Endothelial cell (in vitro differentiated cells): Measurements from ENCODE around the gene VTCN1. TPM values are rescaled to one million over a fixed set of nuclear protein-coding genes. Genes with fewer than 3 reads are reported as not detected.

Source experiments
- DNase-seq: peaks from one replicate; pipeline ENCODE4 v3.0.0; 2021; ENCODE audit warnings: low spot score
- H3K27ac Mint-ChIP-seq: one replicate; pipeline ENCODE4 v1.8.0; 2021; ENCODE audit warnings: mixed read lengths, inconsistent platforms; ENCODE audit not compliant: unreplicated experiment
- H3K27me3 Mint-ChIP-seq: one replicate; pipeline ENCODE4 v1.8.0; 2021; ENCODE audit warnings: mild to moderate bottlenecking, moderate library complexity, mixed read lengths, inconsistent platforms; ENCODE audit not compliant: unreplicated experiment
- H3K36me3 Mint-ChIP-seq: one replicate; pipeline ENCODE4 v1.8.0; 2021; ENCODE audit warnings: mild to moderate bottlenecking, low read depth, mixed read lengths, inconsistent platforms; ENCODE audit not compliant: unreplicated experiment
- H3K4me1 Mint-ChIP-seq: one replicate; pipeline ENCODE4 v1.8.0; 2021; ENCODE audit warnings: mild to moderate bottlenecking, mixed read lengths, inconsistent platforms; ENCODE audit not compliant: unreplicated experiment
- H3K4me3 Mint-ChIP-seq: one replicate; pipeline ENCODE4 v1.8.0; 2021; ENCODE audit warnings: mild to moderate bottlenecking, mixed read lengths, inconsistent platforms; ENCODE audit not compliant: unreplicated experiment
- H3K9me3 Mint-ChIP-seq: one replicate; pipeline ENCODE4 v1.8.0; 2021; ENCODE audit warnings: mixed read lengths, inconsistent platforms; ENCODE audit not compliant: unreplicated experiment
- total RNA-seq: library from RNA; stranded (reverse); fragmentation: NEBNext Ultra II Directional; extraction: Animal tissue kit (Norgen Biotek cat#: 25700); gene quantifications from one replicate; pipeline ENCODE4 v1.2.1, GENCODE V29; 2021; ENCODE audit not compliant: unreplicated experiment
- TF ChIP-seq, protein P1 (sequence below): fragments of 200-600 bp; sonication (generic); IDR thresholded peaks from one replicate; pipeline ENCODE4 v1.5.0; 2021; ENCODE audit warnings: antibody characterized with exemption; ENCODE audit not compliant: unreplicated experiment

VTCN1 gene
- total RNA-seq, 1 donor from 2014 or later = 0.23 TPM

GRCh38 chr1:117183112-117183511 lies 27.6 kb downstream of the VTCN1 start:
- Mint-ChIP-seq H3K4me3 (no peak overlapping the region), H3K9me3 (no peaks in the 10 kb centered on the region), H3K27ac (no peak overlapping the region), H3K36me3 (no peaks in the 10 kb centered on the region), H3K4me1 (peaks cover 7% of the 10 kb centered on the region), H3K27me3 (peaks cover 1% of the 10 kb centered on the region)
- TF ChIP-seq, protein P1, sequence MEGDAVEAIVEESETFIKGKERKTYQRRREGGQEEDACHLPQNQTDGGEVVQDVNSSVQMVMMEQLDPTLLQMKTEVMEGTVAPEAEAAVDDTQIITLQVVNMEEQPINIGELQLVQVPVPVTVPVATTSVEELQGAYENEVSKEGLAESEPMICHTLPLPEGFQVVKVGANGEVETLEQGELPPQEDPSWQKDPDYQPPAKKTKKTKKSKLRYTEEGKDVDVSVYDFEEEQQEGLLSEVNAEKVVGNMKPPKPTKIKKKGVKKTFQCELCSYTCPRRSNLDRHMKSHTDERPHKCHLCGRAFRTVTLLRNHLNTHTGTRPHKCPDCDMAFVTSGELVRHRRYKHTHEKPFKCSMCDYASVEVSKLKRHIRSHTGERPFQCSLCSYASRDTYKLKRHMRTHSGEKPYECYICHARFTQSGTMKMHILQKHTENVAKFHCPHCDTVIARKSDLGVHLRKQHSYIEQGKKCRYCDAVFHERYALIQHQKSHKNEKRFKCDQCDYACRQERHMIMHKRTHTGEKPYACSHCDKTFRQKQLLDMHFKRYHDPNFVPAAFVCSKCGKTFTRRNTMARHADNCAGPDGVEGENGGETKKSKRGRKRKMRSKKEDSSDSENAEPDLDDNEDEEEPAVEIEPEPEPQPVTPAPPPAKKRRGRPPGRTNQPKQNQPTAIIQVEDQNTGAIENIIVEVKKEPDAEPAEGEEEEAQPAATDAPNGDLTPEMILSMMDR = no peak
- DNase-seq = no peak

- TF ChIP-seq, protein P1 = no peak
- Mint-ChIP-seq H3K36me3 (no peaks in the 10 kb centered on the region), H3K4me1 (peaks cover 3% of the 10 kb centered on the region), H3K27me3 (peaks cover 1% of the 10 kb centered on the region), H3K27ac (no peak overlapping the region), H3K4me3 (no peak overlapping the region), H3K9me3 (no peaks in the 10 kb centered on the region)
- DNase-seq = no peak
Measured at GRCh38 chr1:117182319-117182718, 28.4 kb downstream of the VTCN1 start.

- Mint-ChIP-seq H3K4me1 (peaks cover 3% of the 10 kb centered on the region), H3K27ac (no peak overlapping the region)
- no peak for DNase-seq
Measured at GRCh38 chr1:117181630-117182041, 29.1 kb downstream of the VTCN1 start.

GRCh38 chr1:117180147-117180967 lies 30.4 kb downstream of the VTCN1 start:
- TF ChIP-seq, protein P1 = no peak
- H3K27ac Mint-ChIP-seq = no peak overlapping the region
- peaks cover 1% of the 10 kb centered on the region for H3K27me3 Mint-ChIP-seq
- H3K9me3 Mint-ChIP-seq = no peaks in the 10 kb centered on the region
- H3K4me3 Mint-ChIP-seq = no peak overlapping the region
- no peaks in the 10 kb centered on the region for H3K36me3 Mint-ChIP-seq
- no peak for DNase-seq
- peaks cover 3% of the 10 kb centered on the region for H3K4me1 Mint-ChIP-seq

More at GRCh38 chr1:117181630-117182041, 29.1 kb downstream of the VTCN1 start:
- Mint-ChIP-seq H3K36me3 (no peaks in the 10 kb centered on the region), H3K9me3 (no peaks in the 10 kb centered on the region), H3K27me3 (peaks cover 1% of the 10 kb centered on the region), H3K4me3 (no peak overlapping the region)
- TF ChIP-seq, protein P1 = no peak

DNA sequence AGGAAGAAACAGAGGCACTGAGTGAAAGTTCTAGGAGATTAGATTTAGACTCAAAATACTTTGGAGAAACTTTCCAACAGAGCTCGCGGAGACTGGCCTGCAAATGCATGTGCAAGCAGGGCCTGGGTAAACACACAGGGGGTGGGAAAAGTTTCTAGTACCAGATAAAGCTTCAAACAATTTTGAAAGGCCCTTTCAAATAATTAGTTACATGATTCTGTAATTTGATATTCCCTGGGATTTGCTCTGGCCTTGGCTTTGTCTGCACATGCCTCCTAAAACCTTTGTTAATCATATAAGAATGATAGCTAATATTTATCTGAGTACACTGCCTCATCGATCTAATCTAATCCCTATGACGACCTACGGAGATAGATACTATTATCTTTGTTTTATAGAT lies 31.3 kb downstream of the VTCN1 start:
- no peak overlapping the region for H3K27ac Mint-ChIP-seq
- no peaks in the 10 kb centered on the region for H3K9me3 Mint-ChIP-seq
- DNase-seq = no peak
- TF ChIP-seq, protein P1 = no peak
- H3K4me1 Mint-ChIP-seq = peaks cover 3% of the 10 kb centered on the region
- no peak overlapping the region for H3K4me3 Mint-ChIP-seq
- peaks cover 1% of the 10 kb centered on the region for H3K27me3 Mint-ChIP-seq
- no peaks in the 10 kb centered on the region for H3K36me3 Mint-ChIP-seq
